ENCODE measurements around the gene DPM1. TPM values are rescaled to one million over a fixed set of nuclear protein-coding genes. Genes with fewer than 3 reads are reported as not detected.

Gene DPM1
- polyA plus RNA-seq, 1 of the 3 experiments (the other 2 are of a cell fraction): 72.1 TPM

- DNase-seq: no peak
- Histone ChIP-seq H3K27ac (ENCODE audit: low read depth in 2 of 2, low read length in 1 of 2) (no peak overlapping the region), H3K9me3 (no peaks in the 10 kb centered on the region), H2AFZ (ENCODE audit: low read depth) (no peak overlapping the region), H3K27me3 (ENCODE audit: insufficient read depth) (no peaks in the 10 kb centered on the region), H3K4me1 (ENCODE audit: control insufficient read depth in 1 of 2, insufficient read depth in 2 of 2, low read depth in 1 of 2, low read length in 1 of 2) (no peaks in the 10 kb centered on the region; a peak in 1 of 4 replicates), H3F3A (replicated peaks; ENCODE audit: insufficient read depth) (peaks cover 27% of the 10 kb centered on the region), H4K20me1 (ENCODE audit: insufficient read depth) (peaks cover 11% of the 10 kb centered on the region), H3K79me2 (ENCODE audit: insufficient read depth) (peaks cover 25% of the 10 kb centered on the region; the same call in 1 of the 2 replicates), H3K36me3 (replicated peaks in 1 of 2; ENCODE audit: control insufficient read depth in 1 of 2, insufficient read depth in 2 of 2, low read length in 1 of 2) (peaks cover 41 to 43% of the 10 kb centered on the region in 2 experiments), H3K4me3 (ENCODE audit: low read depth in 2 of 2, low read length in 1 of 2) (no peak overlapping the region), H3K4me2 (no peak overlapping the region), H3K9ac (no peak overlapping the region), H3K9me2 (no peaks in the 10 kb centered on the region)
- 92% methylated on average over 12 of the region's 12 CpGs for WGBS (ENCODE audit: low lambda C conversion rate)
- ChIA-PET POLR2A (no interaction called here), CTCF (interaction anchor here (1.5 to 2.3 kb wide), 3 partner anchors 12 to 92 kb away, joined by 4 to 8 read pairs (median 5); no protein-coding TSS in a partner anchor)
- TF ChIP-seq ELF1 (IDR thresholded peaks at IDR 0.05) (no peak), FOXJ3 (CRISPR knock-in tag; IDR thresholded peaks at IDR 0.05) (no peak), TEAD4 (IDR thresholded peaks at IDR 0.05; ENCODE audit: borderline replicate concordance, insufficient read depth) (no peak), REST (IDR thresholded peaks at IDR 0.05; ENCODE audit: low read depth, low read length) (no peak), USF1 (IDR thresholded peaks at IDR 0.05; ENCODE audit: borderline replicate concordance, low read depth) (no peak), YY1 (IDR thresholded peaks at IDR 0.05; ENCODE audit: low read depth) (no peak), SIN3A (IDR thresholded peaks at IDR 0.05; ENCODE audit: borderline replicate concordance, low read depth, low read length) (no peak), MEF2A (IDR thresholded peaks at IDR 0.05; ENCODE audit: borderline replicate concordance, low read depth) (no peak), RFX5 (IDR thresholded peaks at IDR 0.05; ENCODE audit: low read length) (no peak), ZBTB33 (IDR thresholded peaks at IDR 0.05; ENCODE audit: borderline replicate concordance, low read depth) (no peak)
Measured at GRCh38 chr20:50886184-50886790, 72.0 kb downstream of the DPM1 start.

All from SK-N-SH (cell line).